Mesenchymal stem cell (in vitro differentiated cells and primary cell): ENCODE data around the gene ADCY3.

Source experiments
- DNase-seq: peaks from one replicate; pipeline ENCODE4 v3.0.0-alpha.2; 2013
- H2AFZ ChIP-seq: one replicate; pipeline ENCODE4 v1.6.1; 2013; ENCODE audit warnings: low read depth, mild to moderate bottlenecking, control low read depth, inconsistent platforms, low read length, moderate library complexity
- H2AK5ac ChIP-seq: 2 replicates; pipeline ENCODE4 v1.6.1; 2013; ENCODE audit warnings: low read length, moderate library complexity, mild to moderate bottlenecking, inconsistent platforms; ENCODE audit not compliant: severe bottlenecking
- H2BK120ac ChIP-seq: one replicate; pipeline ENCODE4 v1.6.1; 2013; ENCODE audit warnings: low read depth, mild to moderate bottlenecking, inconsistent platforms, low read length, moderate library complexity
- H2BK12ac ChIP-seq, 2 experiments: one replicate each; pipeline ENCODE4 v1.6.1; 2013; ENCODE audit warnings: inconsistent platforms in 2 of 2, low read length in 2 of 2, mild to moderate bottlenecking in 2 of 2, moderate library complexity in 2 of 2, control low read depth in 1 of 2
- H2BK15ac ChIP-seq: one replicate; pipeline ENCODE4 v1.6.1; 2013; ENCODE audit warnings: mild to moderate bottlenecking, low read depth, inconsistent platforms; ENCODE audit not compliant: poor library complexity, severe bottlenecking
- H2BK5ac ChIP-seq: 2 replicates; pipeline ENCODE4 v1.6.1; 2013; ENCODE audit warnings: low read depth, mild to moderate bottlenecking, low read length, control low read depth, inconsistent platforms; ENCODE audit not compliant: poor library complexity, severe bottlenecking
- H3K14ac ChIP-seq, 2 experiments: one replicate each; pipeline ENCODE4 v1.6.1; 2013; ENCODE audit warnings: inconsistent platforms in 2 of 2, low read length in 2 of 2, control low read depth in 1 of 2, mild to moderate bottlenecking in 1 of 2, moderate library complexity in 1 of 2
- H3K18ac ChIP-seq, 2 experiments: one replicate each; pipeline ENCODE4 v1.6.1; 2013; ENCODE audit warnings: inconsistent platforms in 2 of 2, low read length in 2 of 2, control low read depth in 1 of 2, low read depth in 1 of 2, mild to moderate bottlenecking in 1 of 2
- H3K23ac ChIP-seq, 2 experiments: one replicate each; pipeline ENCODE4 v1.6.1; 2013; ENCODE audit warnings: inconsistent platforms in 2 of 2, low read length in 2 of 2, mild to moderate bottlenecking in 2 of 2, moderate library complexity in 2 of 2, control low read depth in 1 of 2
- H3K27ac ChIP-seq: 2 replicates; pipeline ENCODE4 v1.5.1; 2013; ENCODE audit warnings: mild to moderate bottlenecking, moderate library complexity, low read length, control low read depth, inconsistent platforms; ENCODE audit not compliant: poor library complexity, severe bottlenecking
- H3K27me3 ChIP-seq, 2 experiments: 2 replicates each; pipeline versions ENCODE4 v1.6.1 to v1.7.0; 2013; ENCODE audit warnings: low read length in 2 of 2, mild to moderate bottlenecking in 2 of 2, moderate library complexity in 2 of 2, control low read depth in 1 of 2, inconsistent platforms in 1 of 2; ENCODE audit not compliant: control insufficient read depth in 1 of 2, insufficient read depth in 1 of 2
- H3K36me3 ChIP-seq, 2 experiments: 2 replicates each; pipeline versions ENCODE4 v1.6.1 to v1.7.0; 2013; ENCODE audit warnings: low read length in 2 of 2, control low read depth in 1 of 2, inconsistent platforms in 1 of 2, low read depth in 1 of 2, mild to moderate bottlenecking in 1 of 2; ENCODE audit not compliant: insufficient read depth in 2 of 2, control insufficient read depth in 1 of 2
- H3K4ac ChIP-seq, 2 experiments: one replicate each; pipeline ENCODE4 v1.6.1; 2013; ENCODE audit warnings: inconsistent platforms in 2 of 2, low read length in 2 of 2, mild to moderate bottlenecking in 2 of 2, moderate library complexity in 2 of 2, control low read depth in 1 of 2, low read depth in 1 of 2
- H3K4me1 ChIP-seq: 2 replicates; pipeline ENCODE4 v1.6.1; 2013; ENCODE audit warnings: low read depth, low read length, control low read depth; ENCODE audit not compliant: control insufficient read depth, insufficient read depth
- H3K4me2 ChIP-seq: 2 replicates; pipeline ENCODE4 v1.6.1; 2013; ENCODE audit warnings: low read length, mild to moderate bottlenecking, inconsistent platforms; ENCODE audit not compliant: poor library complexity, severe bottlenecking
- H3K4me3 ChIP-seq, 2 experiments: 2 replicates each; pipeline versions ENCODE4 v1.5.1 to v1.7.0; 2013; ENCODE audit warnings: low read length in 2 of 2, mild to moderate bottlenecking in 2 of 2, control low read depth in 1 of 2, low read depth in 1 of 2; ENCODE audit not compliant: insufficient read depth in 1 of 2
- H3K79me1 ChIP-seq: replicated peaks from 2 replicates; pipeline ENCODE4 v1.6.1; 2013; ENCODE audit warnings: mild to moderate bottlenecking, control low read depth, low read length, inconsistent platforms; ENCODE audit not compliant: poor library complexity, severe bottlenecking
- H3K9ac ChIP-seq: 2 replicates; pipeline ENCODE4 v1.7.0; 2013; ENCODE audit warnings: mild to moderate bottlenecking, low read length, moderate library complexity
- H3K9me3 ChIP-seq: 2 replicates; pipeline ENCODE4 v1.7.0; 2013; ENCODE audit warnings: mild to moderate bottlenecking, low read length; ENCODE audit not compliant: control insufficient read depth
- H4K8ac ChIP-seq: one replicate; pipeline ENCODE4 v1.6.1; 2013; ENCODE audit warnings: inconsistent platforms, mild to moderate bottlenecking, low read length, moderate library complexity
- H4K91ac ChIP-seq: one replicate; pipeline ENCODE4 v1.6.1; 2013; ENCODE audit warnings: mild to moderate bottlenecking, low read length, inconsistent platforms
- WGBS: methylation state at CpG from one replicate; pipeline ENCODE4 v1.1.7; 2013; ENCODE audit warnings: mixed read lengths; 5-methylcytosine and 5-hydroxymethylcytosine counted together

The ADCY3 gene

GRCh38 chr2:24834733-24835395 is 85.2 kb downstream of the ADCY3 start:
- no peak overlapping the region for H2BK12ac ChIP-seq
- no peak overlapping the region for H3K27ac ChIP-seq
- peaks cover 37 to 42% of the 10 kb centered on the region in 2 experiments for H3K36me3 ChIP-seq
- no peak overlapping the region for H3K23ac ChIP-seq
- no peaks in the 10 kb centered on the region for H3K9me3 ChIP-seq
- H3K4me2 ChIP-seq: no peak overlapping the region
- H3K4ac ChIP-seq: no peak overlapping the region
- H3K27me3 ChIP-seq: no peaks in the 10 kb centered on the region
- no peak overlapping the region for H4K91ac ChIP-seq
- no peak overlapping the region for H3K9ac ChIP-seq
- H3K4me1 ChIP-seq: peaks cover 22% of the 10 kb centered on the region
- 96% methylated on average over 20 of the region's 20 CpGs for WGBS
- H4K8ac ChIP-seq: no peak overlapping the region
- no peak overlapping the region for H2BK5ac ChIP-seq
- no peaks in the 10 kb centered on the region for H3K79me1 ChIP-seq
- DNase-seq: no peak
- no peak overlapping the region for H3K18ac ChIP-seq
- no peak overlapping the region for H3K4me3 ChIP-seq
- H3K14ac ChIP-seq: no peak overlapping the region
- H2BK120ac ChIP-seq: no peak overlapping the region
- no peak overlapping the region for H2AFZ ChIP-seq
- H2BK15ac ChIP-seq: no peak overlapping the region
- no peak overlapping the region for H2AK5ac ChIP-seq

- 94% methylated on average over 32 of the region's 32 CpGs for WGBS
Measured at GRCh38 chr2:24833821-24834732, 86.0 kb downstream of the ADCY3 start.

GRCh38 chr2:24832931-24833701 is 86.9 kb downstream of the ADCY3 start:
- Histone ChIP-seq H3K27me3 (no peaks in the 10 kb centered on the region), H3K14ac (no peak overlapping the region), H3K9me3 (no peaks in the 10 kb centered on the region), H3K4me1 (peaks cover 24% of the 10 kb centered on the region), H2BK120ac (no peak overlapping the region), H2BK15ac (no peak overlapping the region), H3K27ac (no peak overlapping the region), H2AK5ac (no peak overlapping the region), H3K79me1 (no peaks in the 10 kb centered on the region), H3K36me3 (peaks cover 31 to 37% of the 10 kb centered on the region in 2 experiments), H3K4me2 (no peak overlapping the region), H2BK12ac (no peak overlapping the region), H3K23ac (no peak overlapping the region), H2BK5ac (no peak overlapping the region), H4K91ac (no peak overlapping the region), H3K4ac (no peak overlapping the region), H3K18ac (no peak overlapping the region), H2AFZ (no peak overlapping the region), H3K9ac (no peak overlapping the region), H3K4me3 (no peak overlapping the region), H4K8ac (no peak overlapping the region)
- WGBS: 81% methylated on average over 21 of the region's 22 CpGs
- no peak for DNase-seq

More at GRCh38 chr2:24833821-24834732, 86.0 kb downstream of the ADCY3 start:
- Histone ChIP-seq H2BK12ac (no peak overlapping the region), H4K8ac (no peak overlapping the region), H2BK5ac (no peak overlapping the region), H2BK15ac (no peak overlapping the region), H3K4me2 (no peak overlapping the region), H3K9me3 (no peaks in the 10 kb centered on the region), H4K91ac (no peak overlapping the region), H3K79me1 (no peaks in the 10 kb centered on the region), H2AK5ac (no peak overlapping the region), H3K4me1 (peaks cover 21% of the 10 kb centered on the region), H3K27me3 (no peaks in the 10 kb centered on the region), H3K14ac (no peak overlapping the region), H3K9ac (no peak overlapping the region), H2BK120ac (no peak overlapping the region), H3K18ac (no peak overlapping the region), H3K27ac (no peak overlapping the region), H2AFZ (no peak overlapping the region), H3K36me3 (peaks cover 35 to 37% of the 10 kb centered on the region in 2 experiments), H3K4me3 (no peak overlapping the region), H3K23ac (no peak overlapping the region), H3K4ac (no peak overlapping the region)
- no peak for DNase-seq

- Histone ChIP-seq H3K4me1 (peaks cover 26% of the 10 kb centered on the region), H3K14ac (no peak overlapping the region), H2BK120ac (no peak overlapping the region), H2BK15ac (no peak overlapping the region), H4K8ac (no peak overlapping the region), H2AFZ (no peak overlapping the region), H3K4me3 (no peak overlapping the region), H2BK5ac (no peak overlapping the region), H3K18ac (no peak overlapping the region), H2AK5ac (no peak overlapping the region), H3K27me3 (no peaks in the 10 kb centered on the region), H3K9ac (no peak overlapping the region), H3K9me3 (no peaks in the 10 kb centered on the region), H3K23ac (no peak overlapping the region), H3K4me2 (no peak overlapping the region), H4K91ac (no peak overlapping the region), H3K4ac (no peak overlapping the region), H2BK12ac (no peak overlapping the region), H3K79me1 (no peaks in the 10 kb centered on the region), H3K36me3 (peaks cover 31 to 34% of the 10 kb centered on the region in 2 experiments), H3K27ac (no peak overlapping the region)
- WGBS: 84% methylated on average over 9 of the region's 9 CpGs
- no peak for DNase-seq
Measured at GRCh38 chr2:24832521-24832920, 87.5 kb downstream of the ADCY3 start.
